ENCODE results near the gene TPCN2.

DNA sequence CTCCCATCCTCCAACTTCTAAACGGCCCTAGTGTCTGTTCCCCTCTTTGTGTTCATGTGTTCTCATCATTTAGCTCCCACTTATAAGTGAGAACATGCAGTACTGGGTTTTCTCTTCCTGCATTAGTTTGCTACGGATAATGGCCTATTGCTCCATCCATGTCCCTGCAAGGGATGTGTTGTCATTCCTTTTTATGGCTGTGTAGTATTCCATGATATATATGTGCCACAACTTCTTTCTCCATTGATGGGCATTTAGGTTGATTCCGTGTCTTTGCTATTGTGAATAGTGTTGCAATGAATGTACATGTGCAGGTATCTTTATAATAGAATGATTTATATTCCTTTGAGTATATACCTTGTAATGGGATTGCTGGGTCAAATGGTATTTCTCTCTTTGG lies 101.4 kb downstream of the TPCN2 start:
- TF ChIP-seq EP300 (IDR thresholded peaks at IDR 0.05; ENCODE audit: borderline replicate concordance in 1 of 2, low read depth in 2 of 2, low read length in 2 of 2) (no peak), NANOG (IDR thresholded peaks at IDR 0.05; ENCODE audit: insufficient read depth, low read depth, low read length, poor library complexity, severe bottlenecking) (no peak), CBX5 (IDR thresholded peaks at IDR 0.05; ENCODE audit: low read depth, low read length) (no peak), JUN (IDR thresholded peaks at IDR 0.05; ENCODE audit: low read depth, low read length) (no peak), POLR2A (IDR thresholded peaks at IDR 0.05; ENCODE audit: control extremely low read depth in 1 of 2, low read depth in 2 of 2, low read length in 2 of 2) (no peak), SIX5 (IDR thresholded peaks at IDR 0.05; ENCODE audit: low read depth, low read length) (no peak), JUND (IDR thresholded peaks at IDR 0.05; ENCODE audit: low read length) (no peak), CEBPB (IDR thresholded peaks at IDR 0.05; ENCODE audit: low read depth, low read length) (no peak)
- TF ChIP-seq, protein P1, sequence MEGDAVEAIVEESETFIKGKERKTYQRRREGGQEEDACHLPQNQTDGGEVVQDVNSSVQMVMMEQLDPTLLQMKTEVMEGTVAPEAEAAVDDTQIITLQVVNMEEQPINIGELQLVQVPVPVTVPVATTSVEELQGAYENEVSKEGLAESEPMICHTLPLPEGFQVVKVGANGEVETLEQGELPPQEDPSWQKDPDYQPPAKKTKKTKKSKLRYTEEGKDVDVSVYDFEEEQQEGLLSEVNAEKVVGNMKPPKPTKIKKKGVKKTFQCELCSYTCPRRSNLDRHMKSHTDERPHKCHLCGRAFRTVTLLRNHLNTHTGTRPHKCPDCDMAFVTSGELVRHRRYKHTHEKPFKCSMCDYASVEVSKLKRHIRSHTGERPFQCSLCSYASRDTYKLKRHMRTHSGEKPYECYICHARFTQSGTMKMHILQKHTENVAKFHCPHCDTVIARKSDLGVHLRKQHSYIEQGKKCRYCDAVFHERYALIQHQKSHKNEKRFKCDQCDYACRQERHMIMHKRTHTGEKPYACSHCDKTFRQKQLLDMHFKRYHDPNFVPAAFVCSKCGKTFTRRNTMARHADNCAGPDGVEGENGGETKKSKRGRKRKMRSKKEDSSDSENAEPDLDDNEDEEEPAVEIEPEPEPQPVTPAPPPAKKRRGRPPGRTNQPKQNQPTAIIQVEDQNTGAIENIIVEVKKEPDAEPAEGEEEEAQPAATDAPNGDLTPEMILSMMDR (IDR thresholded peaks at IDR 0.05; ENCODE audit: control extremely low read depth in 1 of 3, insufficient read depth in 1 of 3, low read depth in 1 of 3, low read length in 3 of 3) = no peak
- TF ChIP-seq, protein P2, sequence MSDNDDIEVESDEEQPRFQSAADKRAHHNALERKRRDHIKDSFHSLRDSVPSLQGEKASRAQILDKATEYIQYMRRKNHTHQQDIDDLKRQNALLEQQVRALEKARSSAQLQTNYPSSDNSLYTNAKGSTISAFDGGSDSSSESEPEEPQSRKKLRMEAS (IDR thresholded peaks at IDR 0.05) = no peak
- TF ChIP-seq, protein P3, sequence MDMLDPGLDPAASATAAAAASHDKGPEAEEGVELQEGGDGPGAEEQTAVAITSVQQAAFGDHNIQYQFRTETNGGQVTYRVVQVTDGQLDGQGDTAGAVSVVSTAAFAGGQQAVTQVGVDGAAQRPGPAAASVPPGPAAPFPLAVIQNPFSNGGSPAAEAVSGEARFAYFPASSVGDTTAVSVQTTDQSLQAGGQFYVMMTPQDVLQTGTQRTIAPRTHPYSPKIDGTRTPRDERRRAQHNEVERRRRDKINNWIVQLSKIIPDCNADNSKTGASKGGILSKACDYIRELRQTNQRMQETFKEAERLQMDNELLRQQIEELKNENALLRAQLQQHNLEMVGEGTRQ (IDR thresholded peaks at IDR 0.05; ENCODE audit: low read length) = no peak
